CD4-positive, alpha-beta T cell treated with Interferon gamma for 1 hour (primary cell): ENCODE measurements around the gene ADGRF5.
"Not testable (repeated sequence)": the region's sequence is repeated elsewhere in the genome, so short reads cannot be mapped to it uniquely, and the experiment has no call there.

Source experiments
- DNase-seq: peaks from one replicate; pipeline ENCODE4 v3.0.0-alpha.2; 2020

The ADGRF5 gene

GRCh38 chr6:46893648-46894047 is 28.1 kb downstream of the ADGRF5 start:
- no peak for DNase-seq

GRCh38 chr6:46891252-46891795 is 30.4 kb downstream of the ADGRF5 start:
- no peak for DNase-seq

- DNase-seq, result no peak
Observed at GRCh38 chr6:46888578-46888977, 33.2 kb downstream of the ADGRF5 start.

- no peak for DNase-seq
Observed at GRCh38 chr6:46888031-46888430, 33.7 kb downstream of the ADGRF5 start.

- no peak for DNase-seq
Observed at GRCh38 chr6:46882645-46883044, 39.1 kb downstream of the ADGRF5 start.

GRCh38 chr6:46879003-46879402 is 42.7 kb downstream of the ADGRF5 start:
- DNase-seq, result no peak

GRCh38 chr6:46876126-46876525 is 45.6 kb downstream of the ADGRF5 start:
- no peak for DNase-seq

- DNase-seq, result no peak
Observed at GRCh38 chr6:46867411-46867810, 54.3 kb downstream of the ADGRF5 start.

GRCh38 chr6:46865221-46865620 is 56.5 kb downstream of the ADGRF5 start:
- no peak for DNase-seq

- DNase-seq, result no peak
Observed at GRCh38 chr6:46863791-46864190, 57.9 kb downstream of the ADGRF5 start.

- no peak for DNase-seq
Observed at GRCh38 chr6:46862381-46862780, 59.4 kb downstream of the ADGRF5 start.

GRCh38 chr6:46855966-46856365 is 65.8 kb downstream of the ADGRF5 start:
- not testable (repeated sequence) for DNase-seq

- DNase-seq, result not testable (repeated sequence)
Observed at GRCh38 chr6:46851576-46851975, 70.2 kb downstream of the ADGRF5 start.

- no peak for DNase-seq
Observed at GRCh38 chr6:46850792-46851191, 70.9 kb downstream of the ADGRF5 start.

- DNase-seq, result no peak
Observed at GRCh38 chr6:46849361-46849690, 72.4 kb downstream of the ADGRF5 start.

- DNase-seq, result peak; percentile 41
Observed at GRCh38 chr6:46848684-46849360, 72.9 kb downstream of the ADGRF5 start.

GRCh38 chr6:46845126-46845525 is 76.6 kb downstream of the ADGRF5 start:
- no peak for DNase-seq

- DNase-seq, result not testable (repeated sequence)
Observed at GRCh38 chr6:46842252-46842846, 79.4 kb downstream of the ADGRF5 start.

- DNase-seq, result no peak
Observed at GRCh38 chr6:46838033-46838432, 83.7 kb downstream of the ADGRF5 start.

GRCh38 chr6:46834991-46835390 is 86.7 kb downstream of the ADGRF5 start:
- not testable (repeated sequence) for DNase-seq

- DNase-seq, result not testable (repeated sequence)
Observed at GRCh38 chr6:46834257-46834916, 87.4 kb downstream of the ADGRF5 start.

- DNase-seq, result no peak
Observed at GRCh38 chr6:46832816-46833215, 88.9 kb downstream of the ADGRF5 start.

GRCh38 chr6:46828939-46829338 is 92.8 kb downstream of the ADGRF5 start:
- DNase-seq, result no peak

- DNase-seq, result no peak
Observed at GRCh38 chr6:46821458-46821881, 100.3 kb downstream of the ADGRF5 start.
